HEK293 (cell line): Measurements from ENCODE around the gene DIO1.

Experiments
- CTCF ChIP-seq: fragments of 450-650 bp; formaldehyde crosslinking; IDR thresholded peaks from 2 replicates; pipeline ENCODE4 v1.5.1; 2016; ENCODE audit warnings: missing biosample characterization, missing genetic modification characterization
- INSM2 ChIP-seq: fragments of 450-650 bp; formaldehyde crosslinking; IDR thresholded peaks from 2 replicates; pipeline ENCODE4 v1.5.1; 2016; ENCODE audit warnings: missing biosample characterization, missing genetic modification characterization
- REST ChIP-seq: fragments of 450-650 bp; formaldehyde crosslinking; IDR thresholded peaks from 2 replicates; pipeline ENCODE4 v1.5.1; 2016; ENCODE audit warnings: missing biosample characterization, missing genetic modification characterization
- ZNF121 ChIP-seq: fragments of 450-650 bp; formaldehyde crosslinking; IDR thresholded peaks from 2 replicates; pipeline ENCODE4 v1.5.1; 2016; ENCODE audit warnings: missing biosample characterization, missing genetic modification characterization
- ZNF211 ChIP-seq: fragments of 450-650 bp; formaldehyde crosslinking; IDR thresholded peaks from 2 replicates; pipeline ENCODE4 v1.5.1; 2016; ENCODE audit warnings: low read depth, missing biosample characterization, missing genetic modification characterization
- ZNF221 ChIP-seq: fragments of 450-650 bp; formaldehyde crosslinking; IDR thresholded peaks from 2 replicates; pipeline ENCODE4 v1.5.1; 2017; ENCODE audit warnings: missing biosample characterization, missing genetic modification characterization, borderline replicate concordance

GRCh38 chr1:53911442-53911841, 17.5 kb downstream of the DIO1 start:
- TF ChIP-seq CTCF (tag by site-specific recombination) (no peak), INSM2 (tag by site-specific recombination) (no peak), ZNF121 (tag by site-specific recombination) (no peak), ZNF211 (tag by site-specific recombination) (no peak), ZNF221 (tag by site-specific recombination) (no peak), REST (tag by site-specific recombination) (no peak)
